Endothelial cell of umbilical vein (primary cell): Measurements from ENCODE around the gene ARHGDIA. TPM values are rescaled to one million over a fixed set of nuclear protein-coding genes. Genes with fewer than 3 reads are reported as not detected.

ENCODE experiments used
- BruUV-seq: library from RNA; stranded (reverse); fragments of 400-500 nt; replicated peaks from 2 replicates; lab custom pipeline; 2021; lab: Mats Ljungman, UMichigan
- CTCF ChIA-PET: fragments of 300-600, 350-600 bp; sonication (Branson Sonifier 250); formaldehyde crosslinking; loops from one replicate; lab custom pipeline; 2021; ENCODE audit warnings: antibody characterized with exemption, inconsistent platforms; lab: Charles Lee
- POLR2A ChIA-PET: fragments of 300-600, 350-600 bp; sonication (Branson Sonifier 250); formaldehyde crosslinking; loops from one replicate; lab custom pipeline; 2021; ENCODE audit warnings: antibody characterized with exemption, inconsistent platforms; lab: Charles Lee
- DNase-seq: peaks from one replicate; pipeline ENCODE4 v3.0.0-alpha.2; 2011; ENCODE audit warnings: low read depth, low spot score
- FAIRE-seq: peaks from 2 replicates; lab custom pipeline; 2011; peaks lifted over from hg19 to GRCh38; lab: Jason Lieb, UNC
- H2AFZ ChIP-seq: 2 replicates; pipeline ENCODE4 v1.6.0; 2012; ENCODE audit warnings: low read depth, low read length, control low read depth, inconsistent platforms
- H3K27ac ChIP-seq: 2 replicates; pipeline ENCODE4 v1.5.1; 2011; ENCODE audit warnings: low read depth, mild to moderate bottlenecking, control low read depth, low read length, moderate library complexity; ENCODE audit not compliant: insufficient read depth
- H3K27me3 ChIP-seq, 2 experiments: 2 replicates each; pipeline versions ENCODE4 v1.6.0 to v1.6.1; 2011; ENCODE audit warnings: low read length in 2 of 2, mixed read lengths in 1 of 2; ENCODE audit not compliant: control insufficient read depth in 2 of 2, insufficient read depth in 2 of 2
- H3K36me3 ChIP-seq, 2 experiments: 2 replicates in 1 of 2; 3 replicates in 1 of 2; pipeline ENCODE4 v1.5.1; 2011; ENCODE audit warnings: low read length in 2 of 2, mild to moderate bottlenecking in 1 of 2, moderate library complexity in 1 of 2; ENCODE audit not compliant: control insufficient read depth in 2 of 2, insufficient read depth in 2 of 2; ENCODE audit errors: extremely low read depth in 1 of 2
- H3K4me1 ChIP-seq: 3 replicates; pipeline ENCODE4 v1.5.1; 2011; ENCODE audit warnings: mild to moderate bottlenecking, low read length; ENCODE audit not compliant: control insufficient read depth, insufficient read depth; ENCODE audit errors: extremely low read depth
- H3K4me2 ChIP-seq: 2 replicates; pipeline ENCODE4 v1.6.1; 2011; ENCODE audit warnings: low read length, control low read depth, mixed read lengths; ENCODE audit not compliant: insufficient read depth
- H3K4me3 ChIP-seq, 3 experiments: fragments of 200-600 bp in 1 of 3; sonication (generic), shearing (Covaris generic) in 1 of 3; replicated peaks in 1 of 3; 2 replicates each; pipeline ENCODE4 v1.5.1; 2011 to 2016; ENCODE audit warnings: control low read depth in 3 of 3, low read length in 3 of 3, mild to moderate bottlenecking in 2 of 3, inconsistent platforms in 1 of 3, low read depth in 1 of 3, moderate library complexity in 1 of 3; ENCODE audit not compliant: insufficient read depth in 1 of 3
- H3K79me2 ChIP-seq: 2 replicates; pipeline ENCODE4 v1.6.0; 2012; ENCODE audit warnings: low read length, inconsistent platforms; ENCODE audit not compliant: control insufficient read depth, insufficient read depth
- H3K9ac ChIP-seq: replicated peaks from 2 replicates; pipeline ENCODE3; 2011; ENCODE audit warnings: low read length, control low read depth; ENCODE audit not compliant: insufficient read depth; ENCODE audit errors: extremely low read depth
- H3K9me1 ChIP-seq: replicated peaks from 3 replicates; pipeline ENCODE4 v1.6.0; 2011; ENCODE audit warnings: mild to moderate bottlenecking, low read length; ENCODE audit not compliant: control insufficient read depth, insufficient read depth; ENCODE audit errors: extremely low read depth
- H3K9me3 ChIP-seq: replicated peaks from 2 replicates; pipeline ENCODE4 v1.5.1; 2012; ENCODE audit warnings: low read length, inconsistent platforms; ENCODE audit not compliant: control insufficient read depth, insufficient read depth
- H4K20me1 ChIP-seq: replicated peaks from 2 replicates; pipeline ENCODE3; 2011; ENCODE audit warnings: mild to moderate bottlenecking, low read length; ENCODE audit not compliant: control insufficient read depth, insufficient read depth; ENCODE audit errors: extremely low read depth
- EZH2 ChIP-seq: IDR thresholded peaks from 2 replicates; pipeline ENCODE4 v1.6.1; 2012; ENCODE audit warnings: borderline replicate concordance, low read depth, mild to moderate bottlenecking, moderate library complexity, low read length, inconsistent platforms; ENCODE audit not compliant: severe bottlenecking
- FOS ChIP-seq: IDR thresholded peaks from 2 replicates; pipeline ENCODE4 v1.6.1; 2011; ENCODE audit warnings: mild to moderate bottlenecking, low read length, moderate library complexity, borderline replicate concordance; ENCODE audit not compliant: insufficient read depth
- GATA2 ChIP-seq: IDR thresholded peaks from 2 replicates; pipeline ENCODE4 v1.7.0; 2011; ENCODE audit warnings: low read depth, mild to moderate bottlenecking, moderate library complexity, mixed read lengths, low read length; ENCODE audit not compliant: insufficient read length, insufficient read depth
- JUN ChIP-seq: IDR thresholded peaks from 2 replicates; pipeline ENCODE4 v1.6.1; 2011; ENCODE audit warnings: borderline replicate concordance, low read depth; ENCODE audit not compliant: insufficient read length, insufficient read depth
- MAX ChIP-seq: IDR thresholded peaks from 2 replicates; pipeline ENCODE4 v1.6.1; 2011; ENCODE audit not compliant: insufficient read depth, insufficient read length
- MYC ChIP-seq: IDR thresholded peaks from one replicate; pipeline ENCODE4 v1.6.1; 2011; ENCODE audit warnings: mild to moderate bottlenecking, low read depth, low read length
- POLR2A ChIP-seq: IDR thresholded peaks from 2 replicates; pipeline ENCODE4 v1.6.1; 2012; ENCODE audit warnings: low read depth, mild to moderate bottlenecking, control low read depth, low read length
- POLR2AphosphoS5 ChIP-seq: IDR thresholded peaks from 2 replicates; pipeline ENCODE4 v1.6.1; 2012; ENCODE audit warnings: low read depth, mild to moderate bottlenecking, control low read depth, low read length, moderate library complexity; ENCODE audit not compliant: insufficient read depth
- dilution Hi-C: fragments of 300-500 bp; cut with MboI; formaldehyde crosslinking; loops from one replicate; pipeline ENCODE4 v1.15.0; 2019; ENCODE audit warnings: low sequenced_read_pairs; ENCODE audit not compliant: extremely low pct_ligation_motif_present
- intact Hi-C: fragments of 100-400 bp; cut with micrococcal nuclease; formaldehyde crosslinking; loops from one replicate; pipeline ENCODE4 v1.10.0; 2022
- polyA plus RNA-seq, 4 experiments: library from polyadenylated mRNA; depleted of rRNA in 3 of 4; stranded (reverse) in 3 of 4; unstranded in 1 of 4; fragments of >200 nt; gene quantifications; 2 replicates each; pipeline versions ENCODE4 v1.2.1 to v1.2.3, GENCODE V29; 2011 to 2012; ENCODE audit warnings: missing spikeins in 1 of 4
- total RNA-seq: library from RNA; stranded (reverse); gene quantifications from 2 replicates; pipeline ENCODE4 v1.2.3, GENCODE V29; 2021
- TF ChIP-seq, protein P1 (sequence below), 2 donors: IDR thresholded peaks; 1 replicate in 1 of 2; 2 replicates in 1 of 2; pipeline ENCODE4 v1.5.1; 2011; ENCODE audit warnings: low read length in 2 of 2, mild to moderate bottlenecking in 2 of 2, moderate library complexity in 2 of 2, control low read depth in 1 of 2, inconsistent platforms in 1 of 2, low read depth in 1 of 2; ENCODE audit not compliant: insufficient read depth in 1 of 2; ENCODE audit errors: extremely low read depth in 1 of 2

ARHGDIA gene
- total and polyA plus RNA-seq, 2 donors (not counting 3 experiments of a cell fraction or from before 2014, with no cell fraction given): 358 to 645 TPM

- Histone ChIP-seq H3K4me2 (no peak overlapping the region), H3K9ac (no peak overlapping the region), H3K9me3 (no peaks in the 10 kb centered on the region), H3K27me3 (no peaks in the 10 kb centered on the region), H3K36me3 (peaks cover 24 to 38% of the 10 kb centered on the region in 2 experiments), H3K27ac (no peak overlapping the region), H3K4me3 (no peak overlapping the region), H3K79me2 (peaks cover 28% of the 10 kb centered on the region), H3K9me1 (no peaks in the 10 kb centered on the region), H4K20me1 (no peaks in the 10 kb centered on the region), H3K4me1 (peaks cover under 1% of the 10 kb centered on the region), H2AFZ (no peak overlapping the region)
- dilution Hi-C loops (no loop called here), intact Hi-C loops (no loop called here)
- FAIRE-seq (no peak), DNase-seq (no peak)
- BruUV-seq: no TSS peak
- TF ChIP-seq MAX (no peak), GATA2 (no peak), JUN (no peak), POLR2AphosphoS5 (no peak), EZH2 (no peak), MYC (no peak), POLR2A (no peak), FOS (no peak)
- TF ChIP-seq, protein P1, sequence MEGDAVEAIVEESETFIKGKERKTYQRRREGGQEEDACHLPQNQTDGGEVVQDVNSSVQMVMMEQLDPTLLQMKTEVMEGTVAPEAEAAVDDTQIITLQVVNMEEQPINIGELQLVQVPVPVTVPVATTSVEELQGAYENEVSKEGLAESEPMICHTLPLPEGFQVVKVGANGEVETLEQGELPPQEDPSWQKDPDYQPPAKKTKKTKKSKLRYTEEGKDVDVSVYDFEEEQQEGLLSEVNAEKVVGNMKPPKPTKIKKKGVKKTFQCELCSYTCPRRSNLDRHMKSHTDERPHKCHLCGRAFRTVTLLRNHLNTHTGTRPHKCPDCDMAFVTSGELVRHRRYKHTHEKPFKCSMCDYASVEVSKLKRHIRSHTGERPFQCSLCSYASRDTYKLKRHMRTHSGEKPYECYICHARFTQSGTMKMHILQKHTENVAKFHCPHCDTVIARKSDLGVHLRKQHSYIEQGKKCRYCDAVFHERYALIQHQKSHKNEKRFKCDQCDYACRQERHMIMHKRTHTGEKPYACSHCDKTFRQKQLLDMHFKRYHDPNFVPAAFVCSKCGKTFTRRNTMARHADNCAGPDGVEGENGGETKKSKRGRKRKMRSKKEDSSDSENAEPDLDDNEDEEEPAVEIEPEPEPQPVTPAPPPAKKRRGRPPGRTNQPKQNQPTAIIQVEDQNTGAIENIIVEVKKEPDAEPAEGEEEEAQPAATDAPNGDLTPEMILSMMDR (IDR thresholded peaks at IDR 0.05; ENCODE audit: extremely low read depth in 1 of 2, insufficient read depth in 1 of 2, low read depth in 1 of 2, low read length in 2 of 2): no peak
- POLR2A ChIA-PET: no interaction called here
- CTCF ChIA-PET: no interaction called here
Observed at GRCh38 chr17:81884520-81884919, 13.4 kb upstream of the ARHGDIA start.
